GM12878 (cell line): Measurements from ENCODE around the gene FFAR4. TPM values are rescaled to one million over a fixed set of nuclear protein-coding genes. Genes with fewer than 3 reads are reported as not detected.

Source experiments
- ATAC-seq: fragments of 200-7000 bp; cut with Tn5 transposase; 3 replicates; pipeline ENCODE4 v1.9.1; 2020; ENCODE audit warnings: mild to moderate bottlenecking, moderate library complexity
- BruUV-seq: library from RNA; stranded (reverse); fragments of 400-500 nt; replicated peaks from 2 replicates; lab custom pipeline; 2021; lab: Mats Ljungman, UMichigan
- CTCF ChIA-PET: fragments of 300-600 bp; sonication (Branson Sonifier 250); formaldehyde crosslinking; extraction: SDS; loops from one replicate; lab custom pipeline; 2021; ENCODE audit warnings: inconsistent platforms; lab: Yijun Ruan, JAX
- POLR2A ChIA-PET: fragments of 350-600 bp; formaldehyde crosslinking; extraction: SDS; loops from one replicate; lab custom pipeline; 2021; ENCODE audit warnings: inconsistent platforms; lab: Charles Lee
- RAD21 ChIA-PET: fragments of 300-600 bp; sonication (Branson Sonifier 250); formaldehyde crosslinking; loops from one replicate; lab custom pipeline; 2023; ENCODE audit warnings: antibody characterized with exemption; ENCODE audit not compliant: unreplicated experiment; lab: Charles Lee
- SMC1A ChIA-PET: fragments of 300-600 bp; sonication (Branson Sonifier 250); formaldehyde crosslinking; loops from one replicate; lab custom pipeline; 2023; ENCODE audit not compliant: unreplicated experiment, uncharacterized antibody; lab: Charles Lee
- DNase-seq: peaks from one replicate; pipeline ENCODE4 v3.0.0-alpha.2; 2011; ENCODE audit warnings: low read depth, low spot score
- FAIRE-seq: peaks from 3 replicates; lab custom pipeline; 2011; peaks lifted over from hg19 to GRCh38; lab: Jason Lieb, UNC
- H2AFZ ChIP-seq: 2 replicates; pipeline ENCODE4 v1.6.0; 2011; ENCODE audit warnings: low read depth, low read length, control low read depth; ENCODE audit not compliant: control insufficient read depth
- H3K27ac ChIP-seq: 2 replicates; pipeline ENCODE4 v1.5.1; 2011; ENCODE audit warnings: control low read depth; ENCODE audit not compliant: control insufficient read depth, insufficient read depth
- H3K27me3 ChIP-seq, 2 experiments: replicated peaks in 1 of 2; 2 replicates each; pipeline versions ENCODE4 v1.6.0 to v1.6.1; 2011; ENCODE audit warnings: low read length in 1 of 2; ENCODE audit not compliant: control insufficient read depth in 2 of 2, insufficient read depth in 2 of 2
- H3K36me3 ChIP-seq, 2 experiments: 2 replicates each; pipeline ENCODE4 v1.5.1; 2011; ENCODE audit warnings: low read length in 1 of 2; ENCODE audit not compliant: control insufficient read depth in 2 of 2, insufficient read depth in 2 of 2
- H3K4me1 ChIP-seq: 2 replicates; pipeline ENCODE4 v1.6.1; 2011; ENCODE audit warnings: mild to moderate bottlenecking, low read length, moderate library complexity, mixed read lengths; ENCODE audit not compliant: control insufficient read depth, insufficient read depth
- H3K4me2 ChIP-seq: 2 replicates; pipeline ENCODE4 v1.6.0; 2011; ENCODE audit warnings: control low read depth; ENCODE audit not compliant: control insufficient read depth, insufficient read depth
- H3K4me3 ChIP-seq: fragments of 200-600 bp; sonication (generic); 2 replicates; pipeline ENCODE4 v1.5.1; 2016
- H3K79me2 ChIP-seq: 2 replicates; pipeline ENCODE4 v1.6.0; 2011; ENCODE audit warnings: low read length; ENCODE audit not compliant: control insufficient read depth, insufficient read depth
- H3K9ac ChIP-seq: 2 replicates; pipeline ENCODE4 v1.8.0; 2011; ENCODE audit warnings: low read length, control low read depth, mixed read lengths; ENCODE audit not compliant: control insufficient read depth, insufficient read depth
- H3K9me3 ChIP-seq: replicated peaks from 3 replicates; pipeline ENCODE4 v1.5.1; 2011; ENCODE audit warnings: mild to moderate bottlenecking, low read length; ENCODE audit not compliant: control insufficient read depth, insufficient read depth
- H4K20me1 ChIP-seq: 2 replicates; pipeline ENCODE4 v1.6.0; 2011; ENCODE audit not compliant: control insufficient read depth, insufficient read depth
- ASH2L ChIP-seq: fragments of 300-600, 200-600 bp; sonication (generic); IDR thresholded peaks from 2 replicates; pipeline ENCODE4 v1.6.1; 2017; ENCODE audit warnings: low read depth, mild to moderate bottlenecking, borderline replicate concordance
- BACH1 ChIP-seq: fragments of 450-650 bp; IDR thresholded peaks from 2 replicates; pipeline ENCODE4 v1.6.1; 2017; ENCODE audit warnings: mild to moderate bottlenecking, borderline replicate concordance
- EZH2 ChIP-seq: IDR thresholded peaks from 2 replicates; pipeline ENCODE4 v1.6.1; 2012; ENCODE audit warnings: low read depth, mild to moderate bottlenecking, control low read depth, inconsistent platforms, low read length, borderline replicate concordance; ENCODE audit not compliant: control insufficient read depth
- HCFC1 ChIP-seq: fragments of 150-350 bp; IDR thresholded peaks from 2 replicates; pipeline ENCODE4 v1.6.1; 2014; ENCODE audit warnings: low read length
- JUND ChIP-seq: IDR thresholded peaks from 2 replicates; pipeline ENCODE4 v1.6.1; 2012; ENCODE audit warnings: low read depth, mild to moderate bottlenecking, low read length, improper control_type of control experiment, moderate library complexity
- NFYB ChIP-seq: IDR thresholded peaks from 2 replicates; pipeline ENCODE4 v1.6.1; 2011; ENCODE audit warnings: low read depth, mild to moderate bottlenecking, low read length, improper control_type of control experiment, moderate library complexity; ENCODE audit not compliant: insufficient read depth
- SMC3 ChIP-seq: IDR thresholded peaks from 2 replicates; pipeline ENCODE4 v1.6.1; 2011; ENCODE audit warnings: low read length, improper control_type of control experiment, borderline replicate concordance
- WGBS: methylation state at CpG from one replicate; pipeline ENCODE4 v1.1.6; 2016; ENCODE audit warnings: low lambda C conversion rate; ENCODE audit not compliant: insufficient replicate concordance, insufficient coverage; ENCODE audit errors: missing lambda C conversion rate; 5-methylcytosine and 5-hydroxymethylcytosine counted together
- in situ Hi-C: fragments of 300-500 bp; cut with MboI; formaldehyde crosslinking; loops from 9 replicates; pipeline ENCODE4 v1.14.3; 2018; ENCODE audit warnings: mixed read lengths
- intact Hi-C: fragments of 100-400 bp; cut with micrococcal nuclease; formaldehyde crosslinking; loops from one replicate; pipeline ENCODE4 v1.14.2; 2022; ENCODE audit not compliant: unreplicated experiment
- polyA plus RNA-seq, 11 experiments: library from polyadenylated mRNA; depleted of rRNA in 4 of 11; unstranded in 6 of 11; stranded (reverse) in 5 of 11; fragments of >200 nt; fragmentation: Nextera tagmentation in 4 of 11; fragmentation: Illumina TruSeq in 1 of 11; extraction: Ambion mirVana in 4 of 11; extraction: Trizol in 1 of 11; gene quantifications; 1 replicate in 1 of 11; 2 replicates in 10 of 11; pipeline versions ENCODE4 v1.2.1 to v1.2.3, GENCODE V29; 2011 to 2016; ENCODE audit warnings: inconsistent platforms in 2 of 11, missing spikeins in 2 of 11, low read depth in 1 of 11
- total RNA-seq, 4 experiments: library from RNA; depleted of rRNA in 3 of 4; stranded (reverse); fragments of >200 nt in 3 of 4; fragmentation: Illumina TruSeq in 1 of 4; extraction: Trizol in 1 of 4; gene quantifications; 2 replicates each; pipeline versions ENCODE4 v1.2.1 to v1.2.3, GENCODE V29; 2013 to 2021
- TF ChIP-seq, protein P1 (sequence below): fragments of 450-650 bp; IDR thresholded peaks from 2 replicates; pipeline ENCODE4 v1.6.1; 2018; ENCODE audit warnings: borderline replicate concordance, mild to moderate bottlenecking; ENCODE audit not compliant: partially characterized antibody
- TF ChIP-seq, protein P2 (sequence below): IDR thresholded peaks from 2 replicates; pipeline ENCODE4 v1.6.1; 2012; ENCODE audit warnings: low read depth, low read length, improper control_type of control experiment
- TF ChIP-seq, protein P3 (sequence below): fragments of 450-650 bp; conservative IDR thresholded peaks from 2 replicates; pipeline ENCODE4 v1.6.1; 2017; ENCODE audit warnings: mild to moderate bottlenecking, moderate library complexity
- TF ChIP-seq, protein P4 (sequence below): IDR thresholded peaks from 2 replicates; pipeline ENCODE4 v1.6.1; 2011; ENCODE audit warnings: borderline replicate concordance, low read depth, mild to moderate bottlenecking, moderate library complexity, low read length; ENCODE audit not compliant: insufficient read depth, poor library complexity, severe bottlenecking
- TF ChIP-seq, protein P5 (sequence below): fragments of 450-650 bp; IDR thresholded peaks from 2 replicates; pipeline ENCODE4 v1.6.1; 2017; ENCODE audit warnings: borderline replicate concordance

Gene FFAR4
- total and polyA plus RNA-seq, 10 of the 15 experiments (the other 5 are each of a cell fraction or from before 2014, with no cell fraction given): not detected

DNA sequence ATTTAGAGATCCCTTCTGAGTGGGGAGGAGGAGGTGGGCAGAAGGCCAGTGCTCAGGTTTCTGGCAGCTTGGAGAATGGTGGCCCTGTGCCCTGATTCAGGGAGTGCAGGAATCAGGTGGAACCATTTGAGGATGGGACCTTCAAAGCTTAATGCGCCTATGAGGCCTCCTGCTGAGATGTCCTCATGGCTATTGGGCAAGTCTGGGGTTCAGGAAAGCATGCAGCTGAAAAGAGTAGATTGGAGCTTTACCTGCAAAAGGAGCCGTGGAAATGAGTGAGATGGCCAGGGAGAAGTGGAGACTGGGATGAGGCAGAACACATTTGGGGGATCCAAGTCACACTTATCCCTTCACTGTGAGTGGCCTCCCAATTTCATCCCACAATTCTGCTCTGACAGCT is 6.1 kb downstream of the FFAR4 start:
- Histone ChIP-seq H3K4me1 (no peaks in the 10 kb centered on the region), H3K27me3 (peaks cover 0 to 5% of the 10 kb centered on the region in 2 experiments; a peak in 3 of 4 replicates), H2AFZ (no peak overlapping the region), H4K20me1 (no peaks in the 10 kb centered on the region), H3K36me3 (no peaks in the 10 kb centered on the region), H3K27ac (no peak overlapping the region), H3K4me3 (no peak overlapping the region), H3K79me2 (no peaks in the 10 kb centered on the region), H3K9ac (no peak overlapping the region), H3K4me2 (no peak overlapping the region), H3K9me3 (no peaks in the 10 kb centered on the region)
- FAIRE-seq: no peak
- TF ChIP-seq BACH1 (no peak), NFYB (no peak), EZH2 (no peak), JUND (no peak), HCFC1 (no peak), ASH2L (no peak), SMC3 (no peak)
- TF ChIP-seq, protein P1, sequence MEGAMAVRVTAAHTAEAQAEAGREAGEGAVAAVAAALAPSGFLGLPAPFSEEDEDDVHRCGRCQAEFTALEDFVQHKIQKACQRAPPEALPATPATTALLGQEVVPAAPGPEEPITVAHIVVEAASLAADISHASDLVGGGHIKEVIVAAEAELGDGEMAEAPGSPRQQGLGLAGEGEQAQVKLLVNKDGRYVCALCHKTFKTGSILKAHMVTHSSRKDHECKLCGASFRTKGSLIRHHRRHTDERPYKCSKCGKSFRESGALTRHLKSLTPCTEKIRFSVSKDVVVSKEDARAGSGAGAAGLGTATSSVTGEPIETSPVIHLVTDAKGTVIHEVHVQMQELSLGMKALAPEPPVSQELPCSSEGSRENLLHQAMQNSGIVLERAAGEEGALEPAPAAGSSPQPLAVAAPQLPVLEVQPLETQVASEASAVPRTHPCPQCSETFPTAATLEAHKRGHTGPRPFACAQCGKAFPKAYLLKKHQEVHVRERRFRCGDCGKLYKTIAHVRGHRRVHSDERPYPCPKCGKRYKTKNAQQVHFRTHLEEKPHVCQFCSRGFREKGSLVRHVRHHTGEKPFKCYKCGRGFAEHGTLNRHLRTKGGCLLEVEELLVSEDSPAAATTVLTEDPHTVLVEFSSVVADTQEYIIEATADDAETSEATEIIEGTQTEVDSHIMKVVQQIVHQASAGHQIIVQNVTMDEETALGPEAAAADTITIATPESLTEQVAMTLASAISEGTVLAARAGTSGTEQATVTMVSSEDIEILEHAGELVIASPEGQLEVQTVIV: no peak
- TF ChIP-seq, protein P2, sequence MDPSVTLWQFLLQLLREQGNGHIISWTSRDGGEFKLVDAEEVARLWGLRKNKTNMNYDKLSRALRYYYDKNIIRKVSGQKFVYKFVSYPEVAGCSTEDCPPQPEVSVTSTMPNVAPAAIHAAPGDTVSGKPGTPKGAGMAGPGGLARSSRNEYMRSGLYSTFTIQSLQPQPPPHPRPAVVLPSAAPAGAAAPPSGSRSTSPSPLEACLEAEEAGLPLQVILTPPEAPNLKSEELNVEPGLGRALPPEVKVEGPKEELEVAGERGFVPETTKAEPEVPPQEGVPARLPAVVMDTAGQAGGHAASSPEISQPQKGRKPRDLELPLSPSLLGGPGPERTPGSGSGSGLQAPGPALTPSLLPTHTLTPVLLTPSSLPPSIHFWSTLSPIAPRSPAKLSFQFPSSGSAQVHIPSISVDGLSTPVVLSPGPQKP: no peak
- TF ChIP-seq, protein P3, sequence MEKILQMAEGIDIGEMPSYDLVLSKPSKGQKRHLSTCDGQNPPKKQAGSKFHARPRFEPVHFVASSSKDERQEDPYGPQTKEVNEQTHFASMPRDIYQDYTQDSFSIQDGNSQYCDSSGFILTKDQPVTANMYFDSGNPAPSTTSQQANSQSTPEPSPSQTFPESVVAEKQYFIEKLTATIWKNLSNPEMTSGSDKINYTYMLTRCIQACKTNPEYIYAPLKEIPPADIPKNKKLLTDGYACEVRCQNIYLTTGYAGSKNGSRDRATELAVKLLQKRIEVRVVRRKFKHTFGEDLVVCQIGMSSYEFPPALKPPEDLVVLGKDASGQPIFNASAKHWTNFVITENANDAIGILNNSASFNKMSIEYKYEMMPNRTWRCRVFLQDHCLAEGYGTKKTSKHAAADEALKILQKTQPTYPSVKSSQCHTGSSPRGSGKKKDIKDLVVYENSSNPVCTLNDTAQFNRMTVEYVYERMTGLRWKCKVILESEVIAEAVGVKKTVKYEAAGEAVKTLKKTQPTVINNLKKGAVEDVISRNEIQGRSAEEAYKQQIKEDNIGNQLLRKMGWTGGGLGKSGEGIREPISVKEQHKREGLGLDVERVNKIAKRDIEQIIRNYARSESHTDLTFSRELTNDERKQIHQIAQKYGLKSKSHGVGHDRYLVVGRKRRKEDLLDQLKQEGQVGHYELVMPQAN: no peak
- TF ChIP-seq, protein P4, sequence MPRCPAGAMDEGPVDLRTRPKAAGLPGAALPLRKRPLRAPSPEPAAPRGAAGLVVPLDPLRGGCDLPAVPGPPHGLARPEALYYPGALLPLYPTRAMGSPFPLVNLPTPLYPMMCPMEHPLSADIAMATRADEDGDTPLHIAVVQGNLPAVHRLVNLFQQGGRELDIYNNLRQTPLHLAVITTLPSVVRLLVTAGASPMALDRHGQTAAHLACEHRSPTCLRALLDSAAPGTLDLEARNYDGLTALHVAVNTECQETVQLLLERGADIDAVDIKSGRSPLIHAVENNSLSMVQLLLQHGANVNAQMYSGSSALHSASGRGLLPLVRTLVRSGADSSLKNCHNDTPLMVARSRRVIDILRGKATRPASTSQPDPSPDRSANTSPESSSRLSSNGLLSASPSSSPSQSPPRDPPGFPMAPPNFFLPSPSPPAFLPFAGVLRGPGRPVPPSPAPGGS: no peak
- TF ChIP-seq, protein P5, sequence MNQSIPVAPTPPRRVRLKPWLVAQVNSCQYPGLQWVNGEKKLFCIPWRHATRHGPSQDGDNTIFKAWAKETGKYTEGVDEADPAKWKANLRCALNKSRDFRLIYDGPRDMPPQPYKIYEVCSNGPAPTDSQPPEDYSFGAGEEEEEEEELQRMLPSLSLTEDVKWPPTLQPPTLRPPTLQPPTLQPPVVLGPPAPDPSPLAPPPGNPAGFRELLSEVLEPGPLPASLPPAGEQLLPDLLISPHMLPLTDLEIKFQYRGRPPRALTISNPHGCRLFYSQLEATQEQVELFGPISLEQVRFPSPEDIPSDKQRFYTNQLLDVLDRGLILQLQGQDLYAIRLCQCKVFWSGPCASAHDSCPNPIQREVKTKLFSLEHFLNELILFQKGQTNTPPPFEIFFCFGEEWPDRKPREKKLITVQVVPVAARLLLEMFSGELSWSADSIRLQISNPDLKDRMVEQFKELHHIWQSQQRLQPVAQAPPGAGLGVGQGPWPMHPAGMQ: no peak
- in situ Hi-C loops: no loop called here
- intact Hi-C loops: no loop called here
- 14% methylated on average over 2 of the region's 2 CpGs for WGBS
- ATAC-seq: no peak
- ChIA-PET CTCF (no interaction called here), SMC1A (no interaction called here), POLR2A (no interaction called here), RAD21 (no interaction called here)
- DNase-seq: no peak
- BruUV-seq: no TSS peak
